Gastroesophageal sphincter (tissue), 3 donors: Measurements from ENCODE around the gene XPNPEP3.

Experiments
- CTCF ChIP-seq, 4 experiments: fragments of 200-600 bp in 2 of 4; fragments of 450-650 bp in 2 of 4; sonication (generic) in 1 of 4; IDR thresholded peaks; one replicate each; pipeline ENCODE4 v1.5.1; 2017 to 2019; ENCODE audit warnings: antibody characterized with exemption in 4 of 4, mild to moderate bottlenecking in 2 of 4, moderate library complexity in 2 of 4
- POLR2A ChIP-seq, 2 donors: fragments of 450-650 bp; IDR thresholded peaks; one replicate each; pipeline ENCODE4 v1.6.1; 2017; ENCODE audit warnings: antibody characterized with exemption in 2 of 2, mild to moderate bottlenecking in 2 of 2, moderate library complexity in 1 of 2

GRCh38 chr22:40957601-40958000 lies 100.7 kb downstream of the XPNPEP3 start:
- no peak for TF ChIP-seq CTCF (IDR thresholded peaks at IDR 0.05)
- no peak for TF ChIP-seq POLR2A (IDR thresholded peaks at IDR 0.05)
